ENCODE data around the gene MARCHF10. TPM values are rescaled to one million over a fixed set of nuclear protein-coding genes. Genes with fewer than 3 reads are reported as not detected.

The MARCHF10 gene
- polyA plus RNA-seq, 3 donors: not detected

- no peak overlapping the region for H3K4me2 ChIP-seq (replicated peaks; ENCODE audit: extremely low read depth, low read length, poor library complexity, severe bottlenecking)
- no peak for DNase-seq
- intact Hi-C loops (cut with micrococcal nuclease): no loop called here
- Mint-ChIP-seq H3K27me3 (ENCODE audit: low read depth in 3 of 3) (peaks cover 0 to 3% (median 2%) of the 10 kb centered on the region in 3 donors), H3K36me3 (no peaks in the 10 kb centered on the region), H3K4me1 (peaks cover 8% of the 10 kb centered on the region), H3K27ac (no peak overlapping the region), H3K4me3 (no peak overlapping the region), H3K9me3 (peaks cover 4 to 13% (median 7%) of the 10 kb centered on the region in 7 donors)
- H4K20me1 ChIP-seq (ENCODE audit: insufficient read depth, low read length): no peaks in the 10 kb centered on the region
- H3K27me3 ChIP-seq (ENCODE audit: control insufficient read depth in 2 of 2, insufficient read depth in 2 of 2, low read length in 2 of 2): no peaks in the 10 kb centered on the region
- H3K4me1 ChIP-seq (ENCODE audit: control insufficient read depth in 1 of 2, insufficient read depth in 2 of 2, low read length in 2 of 2): no peaks in the 10 kb centered on the region
- no peak overlapping the region for H3K9ac ChIP-seq (ENCODE audit: insufficient read depth, low read length, poor library complexity, severe bottlenecking)
- no peaks in the 10 kb centered on the region for H3K36me3 ChIP-seq (replicated peaks in 1 of 2; ENCODE audit: control insufficient read depth in 1 of 2, insufficient read depth in 2 of 2, low read length in 2 of 2)
- TF ChIP-seq CTCF (IDR thresholded peaks at IDR 0.05): no peak
- H2AFZ ChIP-seq (ENCODE audit: insufficient read depth, low read depth, low read length, poor library complexity, severe bottlenecking): no peak overlapping the region
- H3K4me3 ChIP-seq (replicated peaks in 1 of 3; ENCODE audit: low read depth in 2 of 3, low read length in 3 of 3): no peak overlapping the region
- H3K9me3 ChIP-seq (replicated peaks in 1 of 2; ENCODE audit: control insufficient read depth in 1 of 2, insufficient read depth in 1 of 2, low read length in 2 of 2): no peaks in the 10 kb centered on the region
- H3K79me2 ChIP-seq (ENCODE audit: insufficient read depth, low read length): no peaks in the 10 kb centered on the region
- no peak overlapping the region for H3K27ac ChIP-seq (ENCODE audit: low read depth in 1 of 2, low read length in 2 of 2)
- WGBS (ENCODE audit: insufficient coverage): 97% methylated on average over 23 of the region's 25 CpGs
These were observed 143.6 kb downstream of the MARCHF10 start for GRCh38 chr17:62664336-62665120.

GRCh38 chr17:62663304-62663703 is 144.8 kb downstream of the MARCHF10 start:
- Mint-ChIP-seq H3K27me3 (ENCODE audit: low read depth in 3 of 3) (peaks cover 1 to 3% (median 2%) of the 10 kb centered on the region in 3 donors), H3K4me1 (peaks cover 8% of the 10 kb centered on the region), H3K36me3 (no peaks in the 10 kb centered on the region), H3K9me3 (peaks cover 6 to 14% (median 8%) of the 10 kb centered on the region in 7 donors), H3K27ac (peak overlapping the region in 2 of 7 donors; percentile 4 to 22), H3K4me3 (no peak overlapping the region)
- Histone ChIP-seq H3K36me3 (replicated peaks in 1 of 2; ENCODE audit: control insufficient read depth in 1 of 2, insufficient read depth in 2 of 2, low read length in 2 of 2) (no peaks in the 10 kb centered on the region), H3K9ac (ENCODE audit: insufficient read depth, low read length, poor library complexity, severe bottlenecking) (no peak overlapping the region), H3K4me3 (replicated peaks in 1 of 3; ENCODE audit: low read depth in 2 of 3, low read length in 3 of 3) (no peak overlapping the region), H2AFZ (ENCODE audit: insufficient read depth, low read depth, low read length, poor library complexity, severe bottlenecking) (no peak overlapping the region), H3K4me1 (ENCODE audit: control insufficient read depth in 1 of 2, insufficient read depth in 2 of 2, low read length in 2 of 2) (no peaks in the 10 kb centered on the region), H3K4me2 (replicated peaks; ENCODE audit: extremely low read depth, low read length, poor library complexity, severe bottlenecking) (no peak overlapping the region), H3K27ac (ENCODE audit: low read depth in 1 of 2, low read length in 2 of 2) (no peak overlapping the region), H3K79me2 (ENCODE audit: insufficient read depth, low read length) (no peaks in the 10 kb centered on the region), H3K27me3 (ENCODE audit: control insufficient read depth in 2 of 2, insufficient read depth in 2 of 2, low read length in 2 of 2) (no peaks in the 10 kb centered on the region), H3K9me3 (replicated peaks in 1 of 2; ENCODE audit: control insufficient read depth in 1 of 2, insufficient read depth in 1 of 2, low read length in 2 of 2) (no peaks in the 10 kb centered on the region), H4K20me1 (ENCODE audit: insufficient read depth, low read length) (no peaks in the 10 kb centered on the region)
- no peak for TF ChIP-seq CTCF (IDR thresholded peaks at IDR 0.05)
- intact Hi-C loops (cut with micrococcal nuclease): no loop called here
- DNase-seq: no peak
- WGBS (ENCODE audit: insufficient coverage): 92% methylated on average over 3 of the region's 6 CpGs

All from CD14-positive monocyte (primary cell).